Measurements from ENCODE around the gene GPR153. TPM values are rescaled to one million over a fixed set of nuclear protein-coding genes. Genes with fewer than 3 reads are reported as not detected.
"Not testable (repeated sequence)": the region's sequence is repeated elsewhere in the genome, so short reads cannot be mapped to it uniquely, and the experiment has no call there.

Gene GPR153
- 1 to 10 TPM; 7.2 to 9.3 (median 7.7) TPM for polyA plus RNA-seq (ENCODE audit: insufficient read length in 4 of 4)

DNA sequence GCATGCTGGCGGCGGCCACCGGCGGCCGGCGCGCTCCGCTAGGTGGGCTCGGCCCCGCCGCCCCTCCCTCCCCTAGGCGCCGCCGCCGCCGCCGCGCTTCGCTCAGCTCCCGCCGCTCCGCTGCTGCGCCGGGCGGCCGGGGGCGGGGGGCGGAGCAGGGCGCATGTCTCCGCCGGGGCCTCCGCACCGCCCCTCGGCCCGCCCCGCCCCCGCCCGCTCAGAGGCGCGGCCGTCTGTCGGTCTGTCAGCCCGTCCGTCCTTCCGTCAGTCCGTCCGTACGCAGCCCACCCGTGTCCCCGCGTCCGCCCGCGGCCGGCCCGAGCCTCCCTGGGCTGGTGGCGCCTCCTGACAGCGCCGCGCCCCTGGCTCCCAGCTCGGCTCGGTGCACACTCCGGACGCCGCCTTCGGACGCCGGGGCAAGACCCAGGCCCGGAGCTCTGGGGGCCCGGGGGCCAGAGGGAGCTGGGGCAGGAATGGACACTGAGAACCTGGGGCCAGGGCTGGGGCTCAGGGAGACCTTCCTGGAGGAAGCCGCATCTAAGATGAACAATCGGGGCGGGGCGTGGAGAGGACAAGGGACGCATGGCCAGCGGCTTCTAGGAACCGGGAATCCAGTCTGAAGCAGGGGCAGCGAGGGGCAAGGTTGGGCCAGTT, at the start of gene GPR153:
TSS of gene GPR153 (minus strand) at position 138 of the 654 bp plus-strand sequence. CDS start 6,193 bp downstream, outside the sequence.
- DNase-seq (ENCODE audit: low read depth in 4 of 4, low spot score in 3 of 4): no peak

DNA sequence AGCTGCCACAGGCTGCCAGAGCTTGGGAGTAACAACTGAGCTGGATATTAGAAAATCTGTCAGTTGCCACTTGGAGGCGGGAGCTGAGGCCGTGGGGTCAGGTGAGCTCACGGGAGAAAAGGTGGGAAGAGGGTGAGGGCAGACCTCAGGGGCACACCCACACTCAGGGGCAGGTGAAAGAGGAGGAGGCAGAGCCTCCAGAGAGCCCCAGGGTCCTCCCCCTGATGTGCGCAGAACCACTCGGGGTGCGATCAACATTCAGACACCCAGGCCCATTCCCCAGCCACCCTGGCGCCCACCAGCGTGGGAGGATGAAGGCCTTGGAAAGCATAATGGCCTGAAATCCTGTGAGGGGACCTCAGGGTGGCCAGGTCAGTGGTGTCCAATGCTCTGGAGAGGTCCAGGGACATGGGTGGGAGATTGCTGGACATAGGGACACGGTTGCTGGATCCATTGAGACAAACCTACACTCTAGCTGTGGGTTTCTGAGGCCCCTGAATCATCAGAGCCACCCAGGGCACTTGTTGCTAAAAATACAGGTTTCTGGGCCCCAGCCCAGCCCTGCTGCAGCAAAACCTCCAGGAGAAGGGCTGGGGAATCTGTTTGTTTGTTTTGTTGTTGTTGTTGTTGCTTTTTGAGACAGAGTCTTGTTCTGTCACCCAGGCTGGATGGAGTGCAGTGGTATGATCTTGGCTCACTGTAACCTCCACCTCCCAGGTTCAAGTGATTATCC, 49.4 kb upstream of the GPR153 start:
- no peak for DNase-seq (ENCODE audit: low read depth in 4 of 4, low spot score in 3 of 4)

DNA sequence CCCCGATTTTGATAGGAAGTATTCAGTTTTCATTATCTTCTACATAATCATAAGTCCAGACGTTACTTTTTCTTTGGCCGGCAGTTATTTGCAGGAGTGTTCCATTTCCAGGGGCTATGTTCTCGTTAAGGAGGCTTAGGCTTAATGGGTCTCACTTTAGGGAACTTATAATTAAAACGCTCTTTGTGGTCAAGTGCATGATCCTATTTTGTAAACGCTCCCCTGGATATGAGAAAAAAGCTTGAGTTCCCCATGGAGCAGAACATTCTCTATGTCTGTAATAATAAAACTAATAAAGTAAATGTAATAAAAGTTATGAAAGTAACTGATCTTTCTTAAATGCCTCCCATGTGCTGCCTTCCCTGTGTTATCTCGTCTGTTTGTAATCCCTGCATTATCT, 48.7 kb upstream of the GPR153 start:
- no peak for DNase-seq (ENCODE audit: low read depth in 4 of 4, low spot score in 3 of 4)

GRCh38 chr1:6308449-6308848, 47.6 kb upstream of the GPR153 start:
- DNase-seq (ENCODE audit: low read depth in 4 of 4, low spot score in 3 of 4): no peak

DNA sequence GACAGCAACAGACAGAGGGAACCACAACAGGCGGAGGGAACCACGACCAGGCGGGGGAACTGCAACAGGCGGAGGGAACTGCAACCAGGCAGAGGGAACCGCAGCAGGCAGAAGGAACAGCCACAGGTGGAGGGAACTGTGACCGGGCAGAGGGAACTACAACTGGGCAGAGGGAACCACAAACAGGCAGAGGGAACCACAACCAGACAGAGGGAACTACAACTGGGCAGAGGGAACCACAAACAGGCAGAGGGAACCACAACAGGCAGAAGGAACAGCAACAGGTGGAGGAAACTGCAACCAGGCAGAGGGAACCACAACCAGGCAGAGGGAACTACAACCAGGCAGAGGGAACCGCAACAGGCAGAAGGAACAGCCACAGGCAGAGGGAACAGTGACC, 46.8 kb upstream of the GPR153 start:
- DNase-seq (ENCODE audit: low read depth in 4 of 4, low spot score in 3 of 4): not testable (repeated sequence)

- no peak for DNase-seq (ENCODE audit: low read depth in 4 of 4, low spot score in 3 of 4)
Observed at GRCh38 chr1:6307099-6307498, 46.2 kb upstream of the GPR153 start.

GRCh38 chr1:6303397-6304012, 42.6 kb upstream of the GPR153 start:
- DNase-seq (ENCODE audit: low read depth in 4 of 4, low spot score in 3 of 4): no peak

DNA sequence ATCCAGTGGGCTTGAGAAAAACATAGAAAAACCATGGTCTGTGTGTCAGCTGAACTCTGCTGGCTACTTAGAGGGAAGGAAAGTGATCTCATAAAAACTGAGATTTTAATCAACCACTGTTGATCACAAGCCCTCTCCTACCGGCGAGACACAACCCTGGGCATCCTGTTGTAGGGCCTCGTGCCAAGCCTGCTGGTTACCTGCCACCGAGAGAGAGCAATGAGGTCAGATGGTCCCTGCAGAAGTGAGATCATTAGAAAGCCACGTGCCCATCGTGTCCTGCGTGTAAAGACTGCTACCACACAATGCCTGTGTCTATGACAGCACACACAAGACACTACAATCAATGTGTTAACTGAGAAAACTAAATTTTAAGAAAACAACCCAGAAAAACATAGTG, 41.7 kb upstream of the GPR153 start:
- DNase-seq (ENCODE audit: low read depth in 4 of 4, low spot score in 3 of 4): no peak

DNA sequence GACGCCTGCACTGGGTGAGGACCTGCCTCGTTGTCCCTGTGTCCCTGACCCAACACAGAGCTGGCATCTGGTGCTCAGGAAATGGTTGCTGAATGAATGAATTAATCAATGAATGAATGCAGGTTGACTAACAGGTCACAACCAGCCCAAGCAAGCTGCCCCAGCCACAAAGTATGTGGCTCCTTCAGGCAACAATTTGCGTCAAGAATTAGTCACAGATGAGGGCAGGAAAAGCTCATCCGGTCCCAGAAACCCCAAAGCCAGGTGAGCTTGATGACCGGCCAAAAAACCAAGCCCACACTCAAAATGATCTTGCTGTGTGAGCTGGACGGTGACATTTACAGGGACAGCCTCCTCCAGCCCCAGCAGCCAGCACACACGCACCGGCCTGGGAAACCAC, 40.6 kb upstream of the GPR153 start:
- DNase-seq (ENCODE audit: low read depth in 4 of 4, low spot score in 3 of 4): no peak

GRCh38 chr1:6300342-6301048, 39.6 kb upstream of the GPR153 start:
- no peak for DNase-seq (ENCODE audit: low read depth in 4 of 4, low spot score in 3 of 4)

DNA sequence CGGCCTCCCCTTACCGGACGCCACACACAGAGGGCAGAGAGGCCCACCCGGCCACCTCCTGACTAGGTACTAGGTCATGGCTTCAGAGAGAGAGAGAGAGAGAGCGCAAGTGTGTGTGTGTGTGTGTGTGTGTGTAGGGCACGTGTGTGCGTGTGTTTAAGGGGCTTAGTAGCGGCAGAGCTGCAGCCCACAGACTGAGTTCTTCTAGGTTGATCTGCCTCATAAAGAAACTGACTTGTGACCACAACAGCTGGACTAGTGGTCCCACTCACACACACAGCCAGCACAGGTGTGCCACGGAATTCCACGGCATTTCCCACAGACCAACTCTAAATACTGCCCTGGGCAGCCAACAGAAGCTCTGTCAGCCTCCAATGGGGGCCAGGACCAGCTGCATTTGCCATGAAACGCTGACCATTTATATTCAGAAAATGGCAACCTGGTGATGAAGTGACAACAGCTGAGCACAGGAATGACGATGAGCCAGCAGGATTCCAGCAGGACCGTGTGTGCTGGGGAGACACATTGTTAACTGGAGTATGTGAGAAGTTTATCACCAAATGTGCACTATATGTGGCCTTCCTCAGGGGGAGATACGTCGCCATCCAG, 38.8 kb upstream of the GPR153 start:
- DNase-seq (ENCODE audit: low read depth in 4 of 4, low spot score in 3 of 4): no peak

- no peak for DNase-seq (ENCODE audit: low read depth in 4 of 4, low spot score in 3 of 4)
Observed at GRCh38 chr1:6298940-6299465, 38.1 kb upstream of the GPR153 start.

DNA sequence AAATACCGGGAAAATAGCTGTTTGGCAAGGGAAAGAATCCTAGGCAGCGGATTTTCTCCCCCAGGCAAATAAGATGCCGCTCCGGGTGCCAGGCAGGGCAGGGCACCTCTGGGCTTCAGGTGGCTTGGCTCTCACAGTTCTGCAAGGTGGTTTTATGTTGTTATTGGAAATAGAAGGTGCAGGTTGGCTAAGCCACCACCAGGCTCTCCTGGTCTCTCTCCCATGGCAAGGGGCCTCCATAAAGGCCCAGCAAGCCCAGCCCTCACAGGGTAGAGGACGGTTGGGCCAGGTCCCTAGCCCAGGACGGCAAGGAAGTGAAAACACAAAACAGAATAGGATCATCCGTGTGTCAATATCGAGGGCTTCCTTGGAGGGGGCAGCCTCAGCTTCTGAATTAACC, 37.6 kb upstream of the GPR153 start:
- no peak for DNase-seq (ENCODE audit: low read depth in 4 of 4, low spot score in 3 of 4)

- no peak for DNase-seq (ENCODE audit: low read depth in 4 of 4, low spot score in 3 of 4)
Observed at GRCh38 chr1:6295910-6296309, 35.0 kb upstream of the GPR153 start.

DNA sequence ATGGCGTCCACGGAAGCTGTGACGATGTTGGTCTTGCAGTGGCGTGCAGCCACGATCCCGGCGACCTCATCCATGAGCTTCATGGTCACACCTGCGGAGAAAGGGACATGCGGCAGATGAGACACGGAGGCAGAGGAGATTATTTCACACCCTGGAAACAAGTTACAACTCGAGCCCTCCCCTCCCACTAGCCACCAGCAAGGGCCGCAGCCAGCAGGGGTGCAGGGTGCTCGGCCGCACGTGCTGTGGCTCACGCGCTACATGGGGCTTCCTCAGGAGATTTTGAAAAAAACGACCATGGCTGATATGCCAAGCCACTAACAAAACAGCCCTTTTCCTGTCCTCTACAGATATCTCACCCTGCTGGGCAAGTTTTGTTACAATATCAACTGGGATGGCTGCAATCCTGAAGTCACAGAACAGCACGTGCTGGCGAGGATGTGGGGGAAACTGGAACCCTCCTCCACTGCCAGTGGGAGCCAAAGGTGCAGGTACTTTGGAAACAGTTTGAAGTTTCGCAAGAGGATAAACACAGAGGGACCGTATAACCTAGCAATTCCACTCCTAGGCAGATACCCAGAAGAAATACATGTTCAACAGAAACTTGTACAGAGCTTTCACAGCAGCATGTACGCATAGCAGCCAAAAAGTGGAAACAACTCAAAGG, 34.1 kb upstream of the GPR153 start:
- DNase-seq (ENCODE audit: low read depth in 4 of 4, low spot score in 3 of 4): no peak

DNA sequence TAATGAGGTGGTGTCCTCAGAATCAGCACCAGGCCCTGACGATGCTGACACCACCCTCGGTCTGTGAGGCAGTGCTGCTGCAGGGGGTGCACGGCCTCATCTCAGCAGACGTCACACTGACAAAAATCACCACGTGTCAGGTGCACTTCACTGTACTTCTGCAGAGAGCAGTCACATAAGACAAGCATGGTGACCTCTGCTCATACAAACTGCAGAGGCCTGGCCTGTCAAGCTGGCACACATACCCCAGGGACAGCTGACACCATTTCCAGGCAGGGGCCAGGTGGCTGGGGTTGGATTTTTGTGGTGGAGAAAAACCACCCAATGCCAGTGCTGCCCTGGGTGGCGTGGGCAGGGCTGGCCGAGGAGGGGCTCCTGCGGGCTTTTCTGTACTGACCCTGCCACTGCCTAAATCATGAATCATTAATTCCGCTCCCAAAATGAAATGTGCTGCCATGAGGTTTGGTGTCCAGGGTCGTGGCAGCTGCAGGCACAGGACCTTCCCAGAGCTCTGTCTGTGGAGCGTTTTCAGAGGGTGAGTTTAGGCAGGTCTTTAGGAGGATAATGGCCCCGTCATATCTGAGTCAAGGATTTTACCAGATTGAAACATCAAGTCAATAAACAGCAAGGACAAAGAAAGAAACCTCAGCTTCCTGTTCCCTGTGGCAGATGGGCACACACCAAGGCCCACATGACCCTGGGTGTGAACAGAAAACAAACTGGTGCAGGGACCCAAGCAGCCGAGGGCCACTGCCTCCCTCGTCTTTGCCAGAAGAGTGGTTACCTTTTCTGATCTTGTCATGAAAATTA, 33.4 kb upstream of the GPR153 start:
- DNase-seq (ENCODE audit: low read depth in 4 of 4, low spot score in 3 of 4): no peak

- no peak for DNase-seq (ENCODE audit: low read depth in 4 of 4, low spot score in 3 of 4)
Observed at GRCh38 chr1:6292102-6292501, 31.2 kb upstream of the GPR153 start.

DNA sequence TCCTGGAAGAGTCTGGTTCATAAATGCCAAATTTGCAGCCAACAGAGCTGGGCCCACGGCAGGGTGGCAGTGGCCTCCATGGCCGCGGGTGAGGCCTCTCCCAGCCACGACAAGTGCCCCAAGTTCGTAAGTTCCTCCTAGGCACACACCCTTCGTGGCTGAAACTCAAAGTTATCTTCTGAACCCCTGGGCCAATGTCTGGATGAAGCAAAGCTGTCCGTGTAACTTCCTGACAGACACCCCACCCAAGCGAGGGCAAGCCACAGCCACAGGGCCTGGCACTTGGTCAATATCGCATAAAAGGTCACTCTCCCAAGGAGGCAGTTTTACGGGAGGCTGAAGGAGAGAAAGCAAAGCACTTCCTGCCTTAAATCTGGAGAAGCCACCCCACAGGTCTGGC, 27.8 kb upstream of the GPR153 start:
- no peak for DNase-seq (ENCODE audit: low read depth in 4 of 4, low spot score in 3 of 4)

DNA sequence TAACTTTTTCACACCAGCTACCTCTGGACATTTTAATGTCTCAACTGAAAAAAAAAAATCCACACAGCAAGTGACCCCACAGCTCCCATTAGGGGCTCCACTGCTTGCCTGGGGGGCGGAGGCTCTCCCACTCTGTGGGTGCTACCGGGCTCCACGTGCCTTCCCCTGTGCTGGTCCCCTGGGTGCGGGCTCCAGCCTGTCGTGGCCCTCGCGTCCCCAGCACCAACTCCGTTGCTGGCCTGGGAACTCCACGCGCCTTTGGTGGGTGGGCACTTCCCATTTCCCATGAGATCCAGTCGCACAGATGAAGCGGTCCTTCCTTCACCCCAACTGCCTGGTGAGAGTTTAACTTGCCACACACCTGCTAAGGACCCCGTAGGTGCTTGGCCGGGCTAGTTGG, 27.1 kb upstream of the GPR153 start:
- DNase-seq (ENCODE audit: low read depth in 4 of 4, low spot score in 3 of 4): no peak
